ENCODE results near the gene KCNQ5.

The KCNQ5 gene

DNA sequence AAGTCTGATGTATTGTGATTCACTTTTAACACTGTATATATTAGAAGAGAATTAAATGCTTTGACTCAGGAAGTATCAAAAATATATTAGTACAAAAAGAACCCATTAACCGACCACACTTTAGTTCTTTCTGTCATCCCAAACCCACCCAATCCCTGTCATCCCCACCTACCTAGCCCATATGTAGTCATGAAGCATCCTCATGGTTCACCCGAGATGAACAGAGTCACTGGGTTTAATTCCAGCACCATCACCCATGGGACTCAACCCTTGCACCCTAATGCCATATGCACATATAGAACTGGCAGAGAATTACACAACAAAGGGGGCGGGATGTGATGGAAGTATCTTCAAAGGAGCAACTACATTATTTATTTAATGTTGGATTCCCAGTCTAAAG is 462.0 kb downstream of the KCNQ5 start:
- H3K4me3 ChIP-seq (ENCODE audit: control insufficient read depth, low read depth, low read length): no peak overlapping the region
- TF ChIP-seq, protein P1, sequence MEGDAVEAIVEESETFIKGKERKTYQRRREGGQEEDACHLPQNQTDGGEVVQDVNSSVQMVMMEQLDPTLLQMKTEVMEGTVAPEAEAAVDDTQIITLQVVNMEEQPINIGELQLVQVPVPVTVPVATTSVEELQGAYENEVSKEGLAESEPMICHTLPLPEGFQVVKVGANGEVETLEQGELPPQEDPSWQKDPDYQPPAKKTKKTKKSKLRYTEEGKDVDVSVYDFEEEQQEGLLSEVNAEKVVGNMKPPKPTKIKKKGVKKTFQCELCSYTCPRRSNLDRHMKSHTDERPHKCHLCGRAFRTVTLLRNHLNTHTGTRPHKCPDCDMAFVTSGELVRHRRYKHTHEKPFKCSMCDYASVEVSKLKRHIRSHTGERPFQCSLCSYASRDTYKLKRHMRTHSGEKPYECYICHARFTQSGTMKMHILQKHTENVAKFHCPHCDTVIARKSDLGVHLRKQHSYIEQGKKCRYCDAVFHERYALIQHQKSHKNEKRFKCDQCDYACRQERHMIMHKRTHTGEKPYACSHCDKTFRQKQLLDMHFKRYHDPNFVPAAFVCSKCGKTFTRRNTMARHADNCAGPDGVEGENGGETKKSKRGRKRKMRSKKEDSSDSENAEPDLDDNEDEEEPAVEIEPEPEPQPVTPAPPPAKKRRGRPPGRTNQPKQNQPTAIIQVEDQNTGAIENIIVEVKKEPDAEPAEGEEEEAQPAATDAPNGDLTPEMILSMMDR (IDR thresholded peaks at IDR 0.05; ENCODE audit: control insufficient read depth, insufficient read depth, low read depth, low read length, missing control alignments): no peak
- DNase-seq (ENCODE audit: low read depth): no peak

DNA sequence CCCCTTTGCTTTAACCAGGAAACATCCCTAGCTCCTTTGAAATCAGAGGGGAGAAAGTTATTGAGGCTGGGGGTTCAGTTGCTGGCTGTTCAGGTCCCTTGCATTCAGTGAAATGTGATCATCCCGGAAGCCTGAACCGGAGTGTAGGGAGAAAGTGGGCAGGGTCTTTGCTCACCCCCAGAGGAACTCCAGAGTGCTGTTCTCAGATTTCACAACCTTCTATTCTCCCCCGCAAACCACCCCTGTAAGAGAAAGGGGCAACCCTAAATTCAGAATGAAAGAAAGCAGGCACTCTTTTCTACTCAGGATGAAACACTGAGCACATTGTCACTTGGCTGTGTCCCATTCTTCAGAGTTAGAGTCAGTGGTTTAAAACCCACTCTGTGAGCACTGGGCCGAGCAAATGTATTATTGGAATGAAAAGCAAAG is 463.6 kb downstream of the KCNQ5 start:
- H3K4me3 ChIP-seq (ENCODE audit: control insufficient read depth, low read depth, low read length): no peak overlapping the region
- DNase-seq (ENCODE audit: low read depth): no peak
- TF ChIP-seq, protein P1 (IDR thresholded peaks at IDR 0.05; ENCODE audit: control insufficient read depth, insufficient read depth, low read depth, low read length, missing control alignments): no peak

DNA sequence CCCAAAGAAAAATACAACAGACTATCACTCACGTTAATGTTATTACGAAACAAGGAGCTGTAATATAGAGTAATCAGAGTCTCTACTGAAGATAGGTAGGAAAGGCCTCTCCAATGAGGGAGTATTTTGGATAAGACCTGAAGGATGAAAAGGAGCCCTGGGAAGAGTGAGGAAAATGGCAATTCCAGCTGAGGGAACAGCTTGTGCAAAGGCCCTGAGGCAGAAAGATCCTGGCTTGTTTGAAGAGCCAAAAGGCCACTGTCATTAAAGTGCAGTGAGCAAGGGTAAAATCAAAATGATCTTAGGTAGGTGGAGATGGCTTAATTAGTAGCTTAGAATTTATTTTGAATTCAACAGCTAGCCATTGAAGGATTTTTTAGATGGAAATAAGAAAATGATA is 464.9 kb downstream of the KCNQ5 start:
- no peak overlapping the region for H3K4me3 ChIP-seq (ENCODE audit: control insufficient read depth, low read depth, low read length)
- TF ChIP-seq, protein P1 (IDR thresholded peaks at IDR 0.05; ENCODE audit: control insufficient read depth, insufficient read depth, low read depth, low read length, missing control alignments): no peak
- DNase-seq (ENCODE audit: low read depth): no peak

DNA sequence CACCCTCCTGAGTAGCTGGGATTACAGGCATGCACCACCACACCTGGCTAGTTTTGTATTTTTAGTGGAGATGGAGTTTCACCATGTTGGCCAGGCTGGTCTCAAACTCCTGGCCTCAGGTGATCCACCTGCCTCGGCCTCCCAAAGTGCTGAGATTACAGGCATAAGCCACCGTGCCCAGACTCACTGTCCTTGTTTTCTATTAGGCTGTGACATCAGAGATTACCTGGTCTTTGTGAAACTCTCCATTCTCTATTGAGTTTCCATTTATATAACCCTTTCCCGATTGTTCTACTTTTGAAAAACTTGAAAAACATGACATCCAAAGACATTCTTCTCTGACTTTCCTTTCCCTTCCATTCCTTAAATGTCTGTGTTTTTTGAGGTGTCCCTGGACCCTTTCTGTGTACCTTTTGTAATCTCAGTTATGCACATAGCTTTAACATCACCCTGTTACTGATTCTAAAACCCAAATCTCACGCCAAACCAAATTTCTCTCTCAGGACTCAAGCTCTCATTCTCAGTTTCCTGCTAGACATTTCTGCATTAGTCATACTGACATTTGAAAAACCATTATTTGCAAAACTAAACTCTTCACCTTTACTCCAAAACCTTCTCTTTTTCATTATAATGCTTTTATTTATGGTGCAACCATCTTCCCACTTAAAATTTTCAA is 466.4 kb downstream of the KCNQ5 start:
- no peak for DNase-seq (ENCODE audit: low read depth)
- no peak overlapping the region for H3K4me3 ChIP-seq (ENCODE audit: control insufficient read depth, low read depth, low read length)
- TF ChIP-seq, protein P1 (IDR thresholded peaks at IDR 0.05; ENCODE audit: control insufficient read depth, insufficient read depth, low read depth, low read length, missing control alignments): no peak

DNA sequence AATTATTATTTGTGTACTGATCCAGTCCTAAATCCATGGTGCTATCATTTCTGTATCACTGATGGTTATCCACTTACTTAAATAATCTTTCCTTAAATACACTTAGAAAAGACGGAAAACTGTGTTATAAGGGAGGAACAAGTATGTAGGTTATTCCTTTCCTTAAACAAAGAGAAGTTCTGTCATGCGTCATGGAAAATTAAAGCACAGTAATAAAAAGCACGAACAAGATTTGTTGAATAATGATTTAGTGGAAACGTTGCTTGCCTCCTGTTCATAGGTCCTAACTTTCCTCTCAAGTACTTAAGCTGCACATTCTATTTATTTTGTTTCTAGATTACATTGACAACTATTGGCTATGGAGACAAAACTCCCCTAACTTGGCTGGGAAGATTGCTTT is 483.1 kb downstream of the KCNQ5 start:
- TF ChIP-seq, protein P1 (IDR thresholded peaks at IDR 0.05; ENCODE audit: control insufficient read depth, insufficient read depth, low read depth, low read length, missing control alignments): no peak
- DNase-seq (ENCODE audit: low read depth): no peak
- H3K4me3 ChIP-seq (ENCODE audit: control insufficient read depth, low read depth, low read length): no peak overlapping the region

DNA sequence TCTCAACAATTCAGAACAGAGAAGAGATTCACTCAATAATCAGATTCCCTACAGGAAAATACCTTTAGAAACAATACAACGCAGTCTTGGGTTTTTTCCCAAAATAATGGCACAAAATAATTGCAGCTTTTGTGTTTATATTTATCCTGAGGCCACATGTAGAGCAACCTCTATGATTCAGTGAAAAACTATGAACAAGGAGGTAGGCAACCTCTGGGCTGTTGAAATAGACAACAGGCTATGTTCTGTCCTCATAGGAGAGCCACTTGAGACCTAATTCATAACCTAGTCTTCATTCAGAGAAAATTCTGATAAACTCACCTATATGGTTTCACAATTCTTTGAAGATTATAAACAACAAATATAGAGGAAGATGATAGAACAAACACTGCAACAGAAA is 485.2 kb downstream of the KCNQ5 start:
- no peak for DNase-seq (ENCODE audit: low read depth)
- TF ChIP-seq, protein P1 (IDR thresholded peaks at IDR 0.05; ENCODE audit: control insufficient read depth, insufficient read depth, low read depth, low read length, missing control alignments): no peak
- no peak overlapping the region for H3K4me3 ChIP-seq (ENCODE audit: control insufficient read depth, low read depth, low read length)
